CD4-positive, alpha-beta T cell treated with Interleukin-15 for 4 hours (primary cell): ENCODE data around the gene SLF2.
A peak's percentile ranks its signal among the peaks of the same experiment; 100 is the strongest.
"Not testable (repeated sequence)": the region's sequence is repeated elsewhere in the genome, so short reads cannot be mapped to it uniquely, and the experiment has no call there.

Experiments
- DNase-seq: peaks from one replicate; pipeline ENCODE4 v3.0.0-alpha.2; 2020; ENCODE audit warnings: low spot score

Gene SLF2

GRCh38 chr10:100962351-100963080 is 49.8 kb downstream of the SLF2 start:
- no peak for DNase-seq

GRCh38 chr10:100963826-100964225 is 51.1 kb downstream of the SLF2 start:
- DNase-seq, result no peak

- DNase-seq, result no peak
Observed at GRCh38 chr10:100965820-100966219, 53.1 kb downstream of the SLF2 start.

GRCh38 chr10:100966887-100967286 is 54.1 kb downstream of the SLF2 start:
- DNase-seq, result no peak

GRCh38 chr10:100967332-100967731 is 54.6 kb downstream of the SLF2 start:
- DNase-seq, result no peak

- no peak for DNase-seq
Observed at GRCh38 chr10:100968062-100968736, 55.4 kb downstream of the SLF2 start.

- no peak for DNase-seq
Observed at GRCh38 chr10:100968863-100969186, 56.1 kb downstream of the SLF2 start.

- peak; percentile 27 for DNase-seq
Observed at GRCh38 chr10:100969187-100970075, 56.7 kb downstream of the SLF2 start, which contains the start of gene SEMA4G. SEMA4G (plus strand) TSS chr10:100969504; CDS start chr10:100972913, 3,409 bp downstream.

- DNase-seq, result peak; percentile 27
Observed at GRCh38 chr10:100970076-100970913, 57.5 kb downstream of the SLF2 start.

- no peak for DNase-seq
Observed at GRCh38 chr10:100970914-100971811, 58.4 kb downstream of the SLF2 start.

- DNase-seq, result no peak
Observed at GRCh38 chr10:100972115-100972903, 59.5 kb downstream of the SLF2 start.

- DNase-seq, result no peak
Observed at GRCh38 chr10:100972904-100973535, 60.3 kb downstream of the SLF2 start.

GRCh38 chr10:100975397-100975796 is 62.6 kb downstream of the SLF2 start:
- DNase-seq, result not testable (repeated sequence)

- DNase-seq, result no peak
Observed at GRCh38 chr10:100976906-100977305, 64.1 kb downstream of the SLF2 start.

GRCh38 chr10:100977436-100977835 is 64.7 kb downstream of the SLF2 start:
- no peak for DNase-seq

- no peak for DNase-seq
Observed at GRCh38 chr10:100978121-100978900, 65.5 kb downstream of the SLF2 start.

- no peak for DNase-seq
Observed at GRCh38 chr10:100978901-100979195, 66.1 kb downstream of the SLF2 start.

- no peak for DNase-seq
Observed at GRCh38 chr10:100979791-100980272, 67.1 kb downstream of the SLF2 start.

- DNase-seq, result no peak
Observed at GRCh38 chr10:100980311-100980710, 67.5 kb downstream of the SLF2 start.
